ENCODE measurements around the gene CDC25C. TPM values are rescaled to one million over a fixed set of nuclear protein-coding genes. Genes with fewer than 3 reads are reported as not detected.
A peak's percentile ranks its signal among the peaks of the same experiment; 100 is the strongest.

CDC25C gene
- total and polyA plus RNA-seq, 9 of the 15 experiments (the other 6 are each of a cell fraction or from before 2014, with no cell fraction given), result 19.1 to 63.7 (median 31.9) TPM

DNA sequence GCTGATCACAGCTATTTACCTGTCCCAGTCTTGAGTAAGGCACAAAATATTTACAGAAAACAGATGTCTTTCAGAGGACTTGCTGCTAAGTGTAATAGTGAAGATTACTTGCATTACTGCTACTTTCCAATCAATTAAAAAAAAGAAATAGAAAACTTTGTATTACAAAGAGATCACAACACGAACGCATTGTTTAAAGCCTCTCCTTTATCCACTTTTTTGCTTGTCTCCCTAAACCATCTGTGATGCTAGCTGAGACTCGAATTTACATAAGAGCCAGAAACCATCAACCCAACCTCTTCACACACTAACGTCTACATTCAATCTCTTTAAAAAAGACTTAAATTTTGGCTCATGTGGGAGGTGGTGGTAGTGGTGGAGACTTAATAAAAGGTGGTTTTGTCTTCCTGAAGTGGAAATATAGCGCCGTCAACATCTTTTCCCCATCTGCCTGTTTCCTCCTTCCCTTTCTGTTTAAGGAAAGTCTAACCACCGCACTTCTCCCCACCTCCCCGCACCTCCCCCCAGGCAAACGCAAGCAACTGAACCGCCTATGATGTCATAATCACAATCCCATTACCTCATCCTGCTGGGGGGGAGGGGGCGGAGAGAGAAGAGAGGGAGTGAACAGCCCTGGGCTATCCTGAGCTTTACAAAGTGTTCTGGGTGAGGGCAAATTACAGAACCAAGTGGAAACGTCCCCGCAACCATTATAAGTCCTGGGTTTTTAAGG lies 5.5 kb upstream of the CDC25C start (continued):
- TF ChIP-seq, protein P1, sequence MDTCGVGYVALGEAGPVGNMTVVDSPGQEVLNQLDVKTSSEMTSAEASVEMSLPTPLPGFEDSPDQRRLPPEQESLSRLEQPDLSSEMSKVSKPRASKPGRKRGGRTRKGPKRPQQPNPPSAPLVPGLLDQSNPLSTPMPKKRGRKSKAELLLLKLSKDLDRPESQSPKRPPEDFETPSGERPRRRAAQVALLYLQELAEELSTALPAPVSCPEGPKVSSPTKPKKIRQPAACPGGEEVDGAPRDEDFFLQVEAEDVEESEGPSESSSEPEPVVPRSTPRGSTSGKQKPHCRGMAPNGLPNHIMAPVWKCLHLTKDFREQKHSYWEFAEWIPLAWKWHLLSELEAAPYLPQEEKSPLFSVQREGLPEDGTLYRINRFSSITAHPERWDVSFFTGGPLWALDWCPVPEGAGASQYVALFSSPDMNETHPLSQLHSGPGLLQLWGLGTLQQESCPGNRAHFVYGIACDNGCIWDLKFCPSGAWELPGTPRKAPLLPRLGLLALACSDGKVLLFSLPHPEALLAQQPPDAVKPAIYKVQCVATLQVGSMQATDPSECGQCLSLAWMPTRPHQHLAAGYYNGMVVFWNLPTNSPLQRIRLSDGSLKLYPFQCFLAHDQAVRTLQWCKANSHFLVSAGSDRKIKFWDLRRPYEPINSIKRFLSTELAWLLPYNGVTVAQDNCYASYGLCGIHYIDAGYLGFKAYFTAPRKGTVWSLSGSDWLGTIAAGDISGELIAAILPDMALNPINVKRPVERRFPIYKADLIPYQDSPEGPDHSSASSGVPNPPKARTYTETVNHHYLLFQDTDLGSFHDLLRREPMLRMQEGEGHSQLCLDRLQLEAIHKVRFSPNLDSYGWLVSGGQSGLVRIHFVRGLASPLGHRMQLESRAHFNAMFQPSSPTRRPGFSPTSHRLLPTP (IDR thresholded peaks at IDR 0.05; ENCODE audit: borderline replicate concordance, extremely low read depth, insufficient read length), result no peak
- TF ChIP-seq ATF1 (CRISPR knock-in tag; IDR thresholded peaks at IDR 0.05) (peak; percentile 82), ATF1 (tag; IDR thresholded peaks at IDR 0.05) (peak; percentile 99), KDM1A (IDR thresholded peaks at IDR 0.05) (peak in 1 of 2 experiments; percentile 94; a peak in 2 of 4 replicates), GTF2E2 (tag; IDR thresholded peaks at IDR 0.05) (no peak), L3MBTL2 (IDR thresholded peaks at IDR 0.05) (0 out of 2 replicates have a peak, but pooled peaks have one; percentile 11), GATAD2A (IDR thresholded peaks at IDR 0.05) (no peak), CREM (IDR thresholded peaks at IDR 0.05; ENCODE audit: low read depth) (peak; percentile 99), ZNF263 (CRISPR knock-in tag; IDR thresholded peaks at IDR 0.05; ENCODE audit: borderline replicate concordance) (no peak; the same call in 1 of the 2 replicates), CBX8 (IDR thresholded peaks at IDR 0.05; ENCODE audit: borderline replicate concordance, extremely low read depth, low read depth, low read length, poor library complexity, severe bottlenecking) (no peak), HNRNPL (IDR thresholded peaks at IDR 0.05; ENCODE audit: low read depth, low read length) (no peak), PTBP1 (IDR thresholded peaks at IDR 0.05; ENCODE audit: low read depth, low read length) (no peak), XRCC5 (IDR thresholded peaks at IDR 0.05; ENCODE audit: low read depth, low read length) (no peak), ILF3 (IDR thresholded peaks at IDR 0.05; ENCODE audit: borderline replicate concordance) (no peak), NCOR1 (IDR thresholded peaks at IDR 0.05) (peak; percentile 61), SMARCB1 (IDR thresholded peaks at IDR 0.05; ENCODE audit: insufficient read length, low read depth) (no peak), ZNF589 (CRISPR knock-in tag; IDR thresholded peaks at IDR 0.05; ENCODE audit: low read depth) (peak; percentile 65; the same call in 1 of the 2 replicates), JUND (IDR thresholded peaks at IDR 0.05; ENCODE audit: borderline replicate concordance, low read depth, low read length) (peak; percentile 95), JUND (tag; IDR thresholded peaks at IDR 0.05; ENCODE audit: borderline replicate concordance, low read depth, low read length) (peak; percentile 98), ZNF224 (CRISPR knock-in tag; IDR thresholded peaks at IDR 0.05) (no peak), ZNF408 (CRISPR knock-in tag; IDR thresholded peaks at IDR 0.05; ENCODE audit: low read depth) (no peak), ZNF239 (CRISPR knock-in tag; IDR thresholded peaks at IDR 0.05) (no peak), ZNF740 (CRISPR knock-in tag; IDR thresholded peaks at IDR 0.05) (peak; percentile 94), ZNF740 (tag; IDR thresholded peaks at IDR 0.05) (peak in 1 of 2 experiments; percentile 96; a peak in 2 of 4 replicates)
- TF ChIP-seq, protein P2, sequence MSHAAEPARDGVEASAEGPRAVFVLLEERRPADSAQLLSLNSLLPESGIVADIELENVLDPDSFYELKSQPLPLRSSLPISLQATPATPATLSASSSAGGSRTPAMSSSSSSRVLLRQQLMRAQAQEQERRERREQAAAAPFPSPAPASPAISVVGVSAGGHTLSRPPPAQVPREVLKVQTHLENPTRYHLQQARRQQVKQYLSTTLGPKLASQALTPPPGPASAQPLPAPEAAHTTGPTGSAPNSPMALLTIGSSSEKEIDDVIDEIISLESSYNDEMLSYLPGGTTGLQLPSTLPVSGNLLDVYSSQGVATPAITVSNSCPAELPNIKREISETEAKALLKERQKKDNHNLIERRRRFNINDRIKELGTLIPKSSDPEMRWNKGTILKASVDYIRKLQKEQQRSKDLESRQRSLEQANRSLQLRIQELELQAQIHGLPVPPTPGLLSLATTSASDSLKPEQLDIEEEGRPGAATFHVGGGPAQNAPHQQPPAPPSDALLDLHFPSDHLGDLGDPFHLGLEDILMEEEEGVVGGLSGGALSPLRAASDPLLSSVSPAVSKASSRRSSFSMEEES (CRISPR knock-in tag; IDR thresholded peaks at IDR 0.05), result no peak

Data from K562 (cell line).